HUDEP-2 (cell line): ENCODE data around the gene PHF21A.
"Not testable (repeated sequence)": the region's sequence is repeated elsewhere in the genome, so short reads cannot be mapped to it uniquely, and the experiment has no call there.

Experiments
- DNase-seq, 76 experiments: peaks; one replicate each; lab custom pipeline; 2025; ENCODE audit not compliant: unreplicated experiment in 76 of 76; lab: John Stamatoyannopoulos, UW

Gene PHF21A

DNA sequence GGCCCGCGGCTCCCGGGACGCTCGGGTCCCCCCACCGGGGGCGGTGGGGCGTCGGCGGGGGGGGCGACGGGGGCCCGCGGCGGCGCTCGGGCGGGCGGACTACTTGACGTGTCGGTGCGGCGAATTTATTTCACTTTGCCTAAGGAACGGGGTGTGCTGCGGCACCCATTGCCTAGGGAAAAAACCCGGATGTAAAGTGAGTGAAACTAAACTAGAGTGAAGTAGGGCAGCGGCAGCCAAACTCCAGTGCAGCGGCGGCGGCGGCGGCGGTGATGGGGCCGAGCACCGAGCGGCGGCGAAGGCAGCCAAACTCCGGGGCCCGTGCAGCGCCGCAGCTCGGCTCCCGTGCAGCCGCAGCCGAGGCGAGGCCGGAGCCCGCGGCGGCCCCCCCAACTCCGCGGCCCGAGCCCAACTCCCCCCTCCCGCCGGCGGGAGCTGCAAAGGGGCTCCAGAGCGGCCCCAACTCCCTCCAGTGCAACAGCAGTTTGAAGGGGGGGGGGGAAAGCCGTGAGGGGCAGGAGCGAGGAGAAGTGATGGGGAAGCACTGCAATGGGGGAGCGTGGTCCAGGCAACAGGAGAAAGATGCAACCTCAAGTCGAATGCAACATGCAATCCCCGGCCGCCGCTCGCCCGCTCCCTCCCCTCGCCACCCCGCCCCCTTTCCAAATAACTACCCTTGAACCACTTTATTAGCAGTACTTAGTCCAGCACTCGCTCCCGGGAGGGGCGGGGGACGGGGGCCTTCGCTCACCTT is 647 bp upstream of the PHF21A start:
- DNase-seq: peak in 57 of 76 experiments; percentile 19 to 71 (median 59)

- DNase-seq: peak in 10 of 76 experiments; percentile 12 to 73 (median 40)
Observed at GRCh38 chr11:46120346-46121300, 631 bp downstream of the PHF21A start.

- DNase-seq: peak in 23 of 76 experiments; percentile 4 to 47 (median 20)
Observed at GRCh38 chr11:46119352-46120216, 1.7 kb downstream of the PHF21A start.

DNA sequence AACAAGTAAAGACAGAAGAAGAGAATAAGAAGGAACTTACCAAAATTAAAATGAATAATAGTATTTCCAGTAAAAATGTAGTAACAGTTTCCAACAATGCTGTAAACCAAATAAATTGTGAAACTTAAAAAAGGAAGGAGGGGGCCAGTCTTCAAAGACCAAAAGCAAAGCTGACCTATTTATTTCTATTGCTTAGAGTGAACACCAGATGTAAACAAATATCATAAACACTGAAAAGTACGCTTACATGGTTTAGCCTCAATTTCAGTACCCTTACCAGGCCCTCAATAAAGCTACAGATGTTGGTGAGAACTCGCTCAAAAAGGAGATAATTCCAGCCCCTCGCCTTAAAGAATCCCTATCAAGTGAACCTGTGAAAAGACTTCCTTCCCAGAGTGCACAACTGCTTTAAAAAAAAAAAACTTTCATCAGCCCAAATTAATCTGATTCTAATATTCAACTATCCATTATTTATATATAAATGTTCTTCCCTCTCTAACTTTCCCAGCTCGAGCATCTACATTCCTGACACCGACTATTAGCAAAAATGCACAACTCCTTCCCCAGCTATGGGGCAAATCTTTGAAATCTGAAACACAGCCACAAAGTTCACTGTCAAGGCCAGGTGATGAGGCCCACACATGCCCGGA is 2.4 kb downstream of the PHF21A start:
- DNase-seq: no peak

DNA sequence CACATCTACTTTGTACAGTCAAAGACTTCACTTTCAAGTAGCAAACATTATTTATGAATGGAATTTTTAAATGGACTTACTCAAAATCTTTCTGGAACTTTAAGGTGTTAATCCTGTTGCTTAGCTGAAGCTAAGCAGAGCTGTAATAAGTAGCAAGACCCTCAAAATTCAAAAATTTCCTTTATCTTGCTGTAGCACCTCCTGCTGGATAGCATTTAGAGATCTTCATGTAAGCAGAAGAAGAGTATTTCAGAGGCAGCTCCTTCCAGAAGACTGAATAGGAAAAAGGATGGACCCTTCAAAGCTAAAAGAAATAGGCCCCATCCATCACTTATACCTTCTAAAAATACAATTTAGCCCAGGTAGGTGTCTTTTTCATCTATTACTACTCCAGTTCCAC is 3.4 kb downstream of the PHF21A start:
- peak in 5 of 76 experiments; percentile 12 to 26 (median 18) for DNase-seq

DNA sequence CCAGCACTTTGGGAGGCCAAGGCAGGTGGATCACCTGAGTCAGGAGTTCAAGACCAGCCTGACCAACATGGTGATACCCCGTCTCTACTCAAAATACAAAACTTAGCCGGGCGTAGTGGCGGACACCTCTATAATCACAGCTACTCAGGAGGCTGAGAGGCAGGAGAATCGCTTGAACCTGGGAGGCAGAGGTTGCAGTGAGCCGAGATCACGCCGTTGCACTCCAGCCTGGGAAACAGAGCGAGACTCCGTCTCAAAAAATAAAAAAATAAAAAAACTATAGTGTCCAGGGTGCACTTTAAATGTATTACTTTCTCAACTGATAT is 4.6 kb downstream of the PHF21A start:
- DNase-seq: not testable (repeated sequence)

DNA sequence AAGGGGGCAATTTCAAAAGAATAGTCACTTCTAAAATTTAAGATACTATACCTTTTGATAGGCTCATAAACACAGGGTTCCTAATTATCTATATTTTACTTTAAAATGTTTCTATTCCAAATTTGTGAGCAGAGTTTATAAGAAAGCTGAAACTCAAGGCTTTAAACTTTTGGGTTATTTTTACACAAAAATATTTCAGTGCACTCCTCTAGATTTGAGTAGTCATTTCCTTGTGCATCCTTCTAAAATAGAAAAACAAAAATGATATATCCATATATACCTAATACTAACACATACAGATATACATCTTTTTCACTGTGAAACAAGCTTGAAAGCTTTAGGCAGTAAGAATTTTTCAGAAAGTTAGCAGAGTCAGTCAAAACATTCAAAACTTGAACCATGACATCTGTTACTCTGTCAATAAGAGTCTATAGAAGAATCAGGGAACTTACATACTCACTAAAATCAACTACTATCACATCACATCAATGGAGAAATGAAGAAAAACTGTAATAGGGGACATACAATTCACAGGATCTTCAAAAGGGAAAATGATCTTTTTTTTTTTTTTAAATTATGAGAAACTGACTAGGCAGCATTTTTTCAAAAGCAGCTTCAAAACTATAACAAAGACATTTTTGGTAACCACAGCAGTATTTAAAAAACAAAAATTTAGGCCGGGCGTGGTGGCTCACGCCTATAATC is 5.1 kb downstream of the PHF21A start:
- DNase-seq: no peak

- no peak for DNase-seq
Observed at GRCh38 chr11:46114961-46115360, 6.3 kb downstream of the PHF21A start.

GRCh38 chr11:46114378-46114777 is 6.9 kb downstream of the PHF21A start:
- no peak for DNase-seq

DNA sequence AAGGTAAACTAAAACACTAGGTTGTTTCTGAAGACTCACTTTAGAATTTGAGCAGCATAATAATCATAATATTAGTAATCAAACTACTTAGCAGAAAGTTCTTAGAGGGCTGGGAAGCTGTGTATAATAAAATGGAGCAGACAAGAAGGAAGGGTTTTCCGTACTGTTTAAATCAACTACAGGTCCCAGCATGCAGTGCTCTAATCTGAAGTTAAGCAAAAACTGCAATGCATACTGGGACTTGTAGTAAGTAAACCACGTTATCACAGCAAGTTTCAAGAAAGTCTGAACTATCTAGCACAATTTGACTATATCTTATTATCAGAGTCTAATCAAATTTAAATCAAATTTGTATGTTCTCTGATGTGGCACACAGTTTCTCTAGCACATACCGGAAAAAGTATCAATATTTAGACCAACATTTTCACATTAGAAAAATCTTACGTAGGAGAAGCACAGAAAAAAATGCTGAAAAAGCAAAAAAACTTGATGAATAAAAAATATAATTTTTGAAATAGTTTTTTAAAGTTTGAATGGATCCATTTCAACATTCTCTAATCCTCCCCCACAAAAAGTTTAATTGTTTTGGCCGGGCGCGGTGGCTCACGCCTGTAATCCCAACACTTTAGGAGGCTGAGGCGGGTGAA is 8.2 kb downstream of the PHF21A start:
- DNase-seq: peak in 45 of 76 experiments; percentile 4 to 83 (median 61)

GRCh38 chr11:46108751-46109150 is 12.5 kb downstream of the PHF21A start:
- no peak for DNase-seq

- no peak for DNase-seq
Observed at GRCh38 chr11:46107780-46108179, 13.5 kb downstream of the PHF21A start.

- no peak for DNase-seq
Observed at GRCh38 chr11:46107408-46107718, 13.9 kb downstream of the PHF21A start.

- peak in 50 of 76 experiments; percentile 3 to 65 (median 41) for DNase-seq
Observed at GRCh38 chr11:46106530-46107407, 14.5 kb downstream of the PHF21A start.

DNA sequence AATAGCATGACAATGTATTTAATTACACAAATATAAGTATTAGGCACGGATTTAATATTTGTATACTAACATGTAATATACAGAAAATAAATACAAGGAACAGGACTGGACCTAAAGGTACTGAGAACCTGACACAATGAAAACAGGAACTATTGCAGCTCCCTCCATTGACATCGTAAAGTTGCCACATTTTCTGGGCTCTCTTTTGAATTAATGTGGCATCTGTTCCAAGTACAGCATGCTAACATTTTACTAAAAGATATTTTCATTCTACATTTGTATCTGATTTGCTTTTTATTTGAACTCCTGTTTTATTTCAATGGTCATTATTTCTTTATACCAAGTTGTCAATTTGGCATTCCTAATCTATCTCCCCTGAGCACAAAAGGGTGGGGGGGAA is 15.3 kb downstream of the PHF21A start:
- no peak for DNase-seq

DNA sequence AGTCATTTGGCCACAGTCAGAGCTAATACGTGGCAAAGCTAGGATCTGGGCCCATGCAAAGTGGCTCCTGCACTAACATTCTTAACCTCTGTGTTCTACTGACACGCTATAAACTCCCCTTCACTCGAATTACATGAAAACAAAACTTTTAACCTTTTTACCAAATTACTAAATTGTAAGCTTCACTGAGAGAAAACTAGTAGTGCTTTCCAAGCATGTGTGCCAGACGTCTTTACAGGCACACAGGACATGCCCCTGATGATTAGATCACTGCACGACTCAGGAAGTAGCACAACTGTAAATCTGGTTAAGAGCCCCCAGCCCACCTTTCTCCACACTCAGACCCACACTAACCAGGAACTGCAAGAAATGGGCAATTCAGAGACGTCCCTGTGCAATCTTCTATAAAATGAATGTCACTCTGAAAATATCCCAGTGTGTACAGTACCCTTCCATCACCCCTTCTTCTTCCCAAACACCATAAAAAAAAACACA is 16.1 kb downstream of the PHF21A start:
- DNase-seq: no peak

DNA sequence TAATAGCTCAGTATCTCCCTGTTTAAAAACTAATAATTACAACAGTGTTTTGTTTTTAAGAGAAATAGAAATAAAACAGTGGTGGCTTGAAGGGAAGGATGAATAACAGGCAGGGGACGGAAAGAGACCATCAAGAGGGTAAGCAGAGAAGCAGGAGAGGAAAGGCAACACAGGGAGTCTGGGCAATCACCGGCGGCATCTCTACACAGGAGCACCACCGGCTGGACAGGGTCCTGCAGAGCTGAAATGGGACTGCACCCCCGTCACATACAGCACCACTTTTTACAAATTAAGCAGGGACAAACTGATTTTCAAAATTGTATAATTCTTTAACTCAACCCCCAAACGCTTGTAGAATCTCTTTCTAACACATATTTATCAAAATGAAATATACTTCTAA is 18.4 kb downstream of the PHF21A start:
- DNase-seq: no peak

DNA sequence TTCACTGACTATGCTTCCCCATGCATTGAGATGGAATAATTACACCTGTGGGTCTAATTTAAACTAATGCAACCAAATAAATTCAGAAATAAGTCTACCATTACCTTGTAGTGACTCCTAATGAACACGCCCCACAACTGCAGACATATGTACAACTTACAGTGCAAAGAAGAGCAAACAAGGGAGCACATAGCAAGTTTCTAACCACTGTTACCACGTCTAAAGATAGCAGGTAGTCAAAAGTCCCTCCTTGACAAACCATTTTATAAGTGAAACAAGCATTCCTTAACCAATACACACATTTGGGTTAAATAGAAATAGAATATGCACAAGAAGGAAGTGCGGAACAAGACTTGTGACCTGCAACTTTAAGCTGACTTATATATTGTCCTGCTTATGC is 20.6 kb downstream of the PHF21A start:
- peak in 1 of 76 experiments; percentile 10 for DNase-seq
